Measurements from ENCODE around the gene GTF2E1.

- TF ChIP-seq, protein P1, sequence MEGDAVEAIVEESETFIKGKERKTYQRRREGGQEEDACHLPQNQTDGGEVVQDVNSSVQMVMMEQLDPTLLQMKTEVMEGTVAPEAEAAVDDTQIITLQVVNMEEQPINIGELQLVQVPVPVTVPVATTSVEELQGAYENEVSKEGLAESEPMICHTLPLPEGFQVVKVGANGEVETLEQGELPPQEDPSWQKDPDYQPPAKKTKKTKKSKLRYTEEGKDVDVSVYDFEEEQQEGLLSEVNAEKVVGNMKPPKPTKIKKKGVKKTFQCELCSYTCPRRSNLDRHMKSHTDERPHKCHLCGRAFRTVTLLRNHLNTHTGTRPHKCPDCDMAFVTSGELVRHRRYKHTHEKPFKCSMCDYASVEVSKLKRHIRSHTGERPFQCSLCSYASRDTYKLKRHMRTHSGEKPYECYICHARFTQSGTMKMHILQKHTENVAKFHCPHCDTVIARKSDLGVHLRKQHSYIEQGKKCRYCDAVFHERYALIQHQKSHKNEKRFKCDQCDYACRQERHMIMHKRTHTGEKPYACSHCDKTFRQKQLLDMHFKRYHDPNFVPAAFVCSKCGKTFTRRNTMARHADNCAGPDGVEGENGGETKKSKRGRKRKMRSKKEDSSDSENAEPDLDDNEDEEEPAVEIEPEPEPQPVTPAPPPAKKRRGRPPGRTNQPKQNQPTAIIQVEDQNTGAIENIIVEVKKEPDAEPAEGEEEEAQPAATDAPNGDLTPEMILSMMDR (optimal IDR thresholded peaks at IDR 0.05 in 1 of 3, IDR thresholded peaks at IDR 0.05 in 1 of 3, conservative IDR thresholded peaks at IDR 0.05 in 1 of 3; ENCODE audit: extremely low read depth in 1 of 3, insufficient read depth in 2 of 3, low read length in 3 of 3), result no peak
- no peak for TF ChIP-seq EZH2 (IDR thresholded peaks at IDR 0.05; ENCODE audit: low read length)
Measured at GRCh38 chr3:120708408-120708807, 34.1 kb upstream of the GTF2E1 start.
